Activated CD8-positive, alpha-beta memory T cell treated with anti-CD3 and anti-CD28 coated beads, Interleukin-2, amount 50 U/mL, for 4 hours (primary cell): ENCODE measurements around the gene OR6Q1.

Experiments
- DNase-seq: peaks from one replicate; pipeline ENCODE4 v3.0.0-alpha.2; 2020

The OR6Q1 gene

GRCh38 chr11:58058276-58059006, 27.7 kb downstream of the OR6Q1 start:
- no peak for DNase-seq

GRCh38 chr11:58059007-58059350, 28.2 kb downstream of the OR6Q1 start:
- no peak for DNase-seq

- no peak for DNase-seq
Measured at GRCh38 chr11:58060535-58060934, 29.8 kb downstream of the OR6Q1 start.

GRCh38 chr11:58060939-58061672, 30.4 kb downstream of the OR6Q1 start:
- DNase-seq: no peak

GRCh38 chr11:58061813-58062212, 31.1 kb downstream of the OR6Q1 start:
- DNase-seq: no peak

GRCh38 chr11:58067685-58068084, 36.9 kb downstream of the OR6Q1 start:
- no peak for DNase-seq

GRCh38 chr11:58068655-58069054, 37.9 kb downstream of the OR6Q1 start:
- DNase-seq: no peak

GRCh38 chr11:58070585-58070984, 39.8 kb downstream of the OR6Q1 start:
- DNase-seq: no peak

- no peak for DNase-seq
Measured at GRCh38 chr11:58075781-58076180, 45.0 kb downstream of the OR6Q1 start.
